Colon (tissue), 2 donors: ENCODE data around the gene OR52E6.

Experiments
- FAIRE-seq: peaks from 2 replicates; lab custom pipeline; 2012; peaks lifted over from hg19 to GRCh38; lab: Jason Lieb, UNC
- donor health status: control.
- donor health status: control.

The OR52E6 gene

GRCh38 chr11:5796541-5796940, 45.2 kb downstream of the OR52E6 start:
- no peak for FAIRE-seq

- FAIRE-seq: no peak
These were observed 50.5 kb downstream of the OR52E6 start, which contains the start of gene OR52N1 for GRCh38 chr11:5791165-5791564. TSS of gene OR52N1 (minus strand) at chr11:5791265. CDS start at chr11:5788816, 2,449 bp downstream.
